Ishikawa (cell line): Measurements from ENCODE around the gene SPINK13.

Experiments
- CREB1 ChIP-seq: IDR thresholded peaks from 2 replicates; pipeline ENCODE4 v1.6.1; 2012; ENCODE audit warnings: low read depth
- EGR1 ChIP-seq: IDR thresholded peaks from 2 replicates; pipeline ENCODE4 v1.6.1; 2012
- EP300 ChIP-seq: IDR thresholded peaks from 2 replicates; pipeline ENCODE4 v1.6.1; 2012; ENCODE audit warnings: borderline replicate concordance
- FOXM1 ChIP-seq: IDR thresholded peaks from 2 replicates; pipeline ENCODE4 v1.6.1; 2012; ENCODE audit warnings: low read depth, borderline replicate concordance
- NFIC ChIP-seq: IDR thresholded peaks from 2 replicates; pipeline ENCODE4 v1.6.1; 2012
- RAD21 ChIP-seq: IDR thresholded peaks from 2 replicates; pipeline ENCODE4 v1.6.1; 2012; ENCODE audit warnings: low read depth
- REST ChIP-seq: IDR thresholded peaks from 2 replicates; pipeline ENCODE4 v1.6.1; 2012; ENCODE audit warnings: low read depth, mild to moderate bottlenecking
- TCF12 ChIP-seq: IDR thresholded peaks from 2 replicates; pipeline ENCODE4 v1.6.1; 2012; ENCODE audit warnings: low read depth
- TEAD4 ChIP-seq: IDR thresholded peaks from 2 replicates; pipeline ENCODE4 v1.6.1; 2012
- YY1 ChIP-seq: IDR thresholded peaks from 2 replicates; pipeline ENCODE4 v1.6.1; 2012; ENCODE audit warnings: low read depth
- ZBTB7A ChIP-seq: IDR thresholded peaks from 2 replicates; pipeline ENCODE4 v1.6.1; 2012; ENCODE audit warnings: low read depth
- TF ChIP-seq, protein P1 (sequence below): IDR thresholded peaks from 2 replicates; pipeline ENCODE4 v1.6.1; 2012
- TF ChIP-seq, protein P2 (sequence below): IDR thresholded peaks from 2 replicates; pipeline ENCODE4 v1.6.1; 2012

The SPINK13 gene

DNA sequence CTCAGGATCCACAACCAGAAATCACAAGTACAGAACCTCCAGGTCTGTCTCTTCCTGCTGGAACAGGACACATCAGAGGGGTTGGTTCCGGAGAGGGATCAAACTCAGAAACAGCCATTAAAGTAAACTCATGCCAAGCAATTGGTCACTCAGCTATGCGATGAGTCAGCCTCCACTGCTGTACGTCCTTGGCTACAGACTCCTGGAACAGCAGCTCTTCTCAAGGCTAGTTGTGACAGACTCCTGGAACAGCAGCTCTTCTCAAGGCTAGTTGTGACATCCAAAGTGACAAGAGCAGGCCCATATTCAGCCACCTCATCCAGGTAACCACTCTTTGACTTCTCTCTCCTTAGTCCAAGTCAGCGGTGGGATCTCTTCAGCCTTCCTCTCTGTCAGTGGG, at the start of gene SPINK13:
TSS of gene SPINK13 (plus strand) at position 229 of the 400 bp plus-strand sequence. CDS start 1,279 bp downstream, outside the sequence.
- TF ChIP-seq YY1 (no peak), TCF12 (no peak), EP300 (no peak), CREB1 (no peak), TEAD4 (no peak), REST (no peak)
- TF ChIP-seq, protein P1, sequence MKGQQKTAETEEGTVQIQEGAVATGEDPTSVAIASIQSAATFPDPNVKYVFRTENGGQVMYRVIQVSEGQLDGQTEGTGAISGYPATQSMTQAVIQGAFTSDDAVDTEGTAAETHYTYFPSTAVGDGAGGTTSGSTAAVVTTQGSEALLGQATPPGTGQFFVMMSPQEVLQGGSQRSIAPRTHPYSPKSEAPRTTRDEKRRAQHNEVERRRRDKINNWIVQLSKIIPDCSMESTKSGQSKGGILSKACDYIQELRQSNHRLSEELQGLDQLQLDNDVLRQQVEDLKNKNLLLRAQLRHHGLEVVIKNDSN = no peak

- TF ChIP-seq CREB1 = no peak
- TF ChIP-seq EGR1 = no peak
- no peak for TF ChIP-seq TCF12
Observed at GRCh38 chr5:148221508-148221907, 47.1 kb upstream of the SPINK13 start.

GRCh38 chr5:148224117-148224742, 44.4 kb upstream of the SPINK13 start:
- TF ChIP-seq YY1 (no peak), CREB1 (no peak), REST (no peak), EP300 (no peak), NFIC (no peak), TEAD4 (no peak)
- TF ChIP-seq, protein P2, sequence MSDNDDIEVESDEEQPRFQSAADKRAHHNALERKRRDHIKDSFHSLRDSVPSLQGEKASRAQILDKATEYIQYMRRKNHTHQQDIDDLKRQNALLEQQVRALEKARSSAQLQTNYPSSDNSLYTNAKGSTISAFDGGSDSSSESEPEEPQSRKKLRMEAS = no peak
- TF ChIP-seq, protein P1 = no peak

DNA sequence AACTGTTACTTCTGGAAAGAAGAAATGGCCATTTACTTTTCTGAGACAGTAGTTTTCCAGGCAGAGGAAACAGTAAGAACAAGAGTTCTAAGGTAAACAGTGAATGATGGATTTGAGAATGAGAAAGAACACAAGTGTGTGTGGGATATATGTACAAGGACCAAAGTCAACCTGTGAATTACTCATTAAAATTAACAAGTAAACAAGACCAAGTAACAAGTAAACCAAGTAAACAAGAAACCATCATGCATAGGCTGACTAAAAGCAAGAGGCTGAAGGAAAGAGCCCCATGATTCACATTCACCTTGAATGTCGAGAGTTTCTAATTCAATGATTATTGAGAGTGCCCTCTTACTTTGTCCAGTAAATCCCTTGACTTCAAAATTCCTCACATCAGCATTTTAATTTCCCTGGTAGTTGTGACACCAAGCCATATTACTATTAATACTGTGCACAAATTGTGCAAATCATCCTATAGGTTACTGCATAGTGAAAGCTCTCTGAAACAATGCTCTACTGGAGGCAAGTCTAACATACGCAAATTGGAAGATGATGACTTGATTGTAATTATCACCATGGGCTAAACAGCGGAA, 40.1 kb upstream of the SPINK13 start:
- TF ChIP-seq ZBTB7A (no peak), REST (no peak), FOXM1 (no peak), EP300 (no peak)

- TF ChIP-seq CREB1 (no peak), RAD21 (no peak), YY1 (no peak), REST (no peak), ZBTB7A (no peak), TCF12 (no peak)
- TF ChIP-seq, protein P1 = no peak
- TF ChIP-seq, protein P2 = no peak
Observed at GRCh38 chr5:148229840-148230239, 38.8 kb upstream of the SPINK13 start.
